Middle frontal gyrus (tissue), 1 donor: ENCODE measurements around the gene LCNL1.

Experiments used
- DNase-seq: peaks from one replicate; pipeline ENCODE4 v3.0.0-alpha.2; 2015; ENCODE audit warnings: low spot score; ENCODE audit errors: extremely low spot score

The LCNL1 gene

DNA sequence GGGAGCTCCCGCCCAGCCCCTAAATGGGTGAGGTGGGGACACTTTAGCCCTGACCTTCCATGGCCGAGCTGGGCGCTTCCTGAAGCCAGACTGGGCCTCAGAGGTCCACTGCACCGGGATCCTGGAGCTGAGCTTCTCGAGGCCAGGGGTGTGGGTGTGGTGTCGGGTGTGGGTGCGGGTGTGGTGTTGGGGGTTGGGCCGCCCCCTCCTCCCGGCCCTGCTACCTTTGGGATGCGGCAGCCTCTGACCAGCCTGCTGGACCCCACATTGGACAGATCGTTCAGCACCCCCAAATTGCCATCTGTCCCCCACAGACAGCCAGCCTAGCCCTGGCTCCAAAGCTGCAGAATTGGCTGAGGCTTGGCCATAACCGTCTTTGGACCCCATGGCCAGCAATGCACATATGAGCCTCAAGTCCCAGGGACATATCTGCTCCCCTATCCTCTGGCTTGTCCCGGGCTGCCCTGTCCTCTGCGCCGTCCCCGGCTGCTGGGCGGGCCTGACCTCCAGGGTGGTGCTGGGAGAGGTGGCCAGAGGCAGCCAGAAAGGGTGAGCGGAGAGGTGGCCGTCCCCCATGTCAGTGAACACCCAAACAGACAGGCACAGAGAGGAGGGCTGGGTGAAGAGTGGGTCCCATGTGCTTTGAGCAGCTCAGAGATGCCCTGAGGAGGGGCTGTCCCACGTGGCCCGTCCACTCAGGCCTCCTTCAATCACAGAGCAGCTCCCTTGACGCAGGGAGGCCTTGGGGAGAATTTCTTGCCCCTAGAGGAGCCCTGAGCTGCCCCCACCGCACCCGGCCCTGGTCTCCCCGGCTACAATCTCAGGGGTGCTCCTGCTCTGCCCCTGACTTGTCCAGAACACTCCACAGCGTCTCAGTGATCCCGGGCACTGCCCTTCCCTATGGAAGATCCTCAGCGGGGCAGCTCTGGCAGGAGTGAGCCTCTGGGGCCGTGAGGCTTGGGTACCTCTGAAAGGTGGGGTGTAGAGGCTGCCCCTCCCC is 8.9 kb upstream of the LCNL1 start:
- no peak for DNase-seq

DNA sequence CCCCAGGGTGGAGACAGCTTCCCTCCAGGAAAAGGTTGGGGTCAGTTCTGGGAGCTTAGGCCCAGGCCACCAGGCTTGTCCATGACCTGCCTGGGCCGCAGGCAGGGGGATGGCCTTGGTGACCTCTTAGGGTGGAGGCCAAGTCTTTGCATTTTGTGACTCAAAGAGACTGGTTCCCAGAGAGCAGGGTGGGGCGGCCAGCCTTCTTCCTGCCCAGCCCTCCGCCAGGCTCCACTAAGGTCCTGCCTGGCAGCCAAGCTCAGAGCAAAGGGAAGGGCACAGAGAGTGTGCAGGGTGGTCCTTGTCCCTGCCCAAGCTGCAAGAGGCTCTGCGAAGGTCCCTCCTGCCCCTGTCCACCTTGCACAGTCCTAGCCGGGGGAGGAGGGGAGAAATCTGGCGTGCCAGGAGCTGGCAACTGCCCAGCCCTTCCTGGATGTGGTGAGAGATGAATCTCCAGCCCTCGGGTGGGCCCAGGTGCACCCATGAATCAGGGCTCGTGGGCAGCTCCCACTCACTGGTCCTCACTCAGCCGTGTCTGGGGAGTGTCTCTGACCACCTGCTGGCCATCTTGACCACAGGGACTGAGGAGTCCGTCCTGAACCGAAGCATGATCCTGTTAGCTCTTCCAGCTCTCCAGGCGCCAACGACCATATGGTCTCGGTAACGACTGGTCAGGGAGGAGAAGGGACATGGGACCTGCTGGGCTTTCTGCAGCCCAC is 7.8 kb upstream of the LCNL1 start:
- DNase-seq = no peak

DNA sequence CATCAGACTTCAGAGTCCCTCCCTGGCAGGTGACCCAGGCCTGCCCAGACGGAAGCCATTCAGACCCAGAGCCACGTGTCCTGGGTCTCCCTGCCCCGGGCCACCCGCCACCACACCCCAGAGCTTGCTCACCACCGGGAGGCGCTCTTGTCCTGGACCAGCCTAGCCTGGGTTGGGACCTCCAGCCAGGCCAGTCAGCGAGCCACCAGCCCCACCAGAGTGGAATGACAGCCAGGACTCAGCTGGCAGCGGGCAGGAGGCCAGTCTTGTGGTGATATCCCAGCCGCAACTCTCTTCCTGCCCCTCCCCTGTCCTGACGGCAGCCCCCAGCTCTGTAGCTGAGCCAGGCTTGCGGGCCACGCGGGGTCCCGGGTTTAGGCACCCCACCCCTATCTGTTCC is 7.1 kb upstream of the LCNL1 start:
- DNase-seq = peak; percentile 55

DNA sequence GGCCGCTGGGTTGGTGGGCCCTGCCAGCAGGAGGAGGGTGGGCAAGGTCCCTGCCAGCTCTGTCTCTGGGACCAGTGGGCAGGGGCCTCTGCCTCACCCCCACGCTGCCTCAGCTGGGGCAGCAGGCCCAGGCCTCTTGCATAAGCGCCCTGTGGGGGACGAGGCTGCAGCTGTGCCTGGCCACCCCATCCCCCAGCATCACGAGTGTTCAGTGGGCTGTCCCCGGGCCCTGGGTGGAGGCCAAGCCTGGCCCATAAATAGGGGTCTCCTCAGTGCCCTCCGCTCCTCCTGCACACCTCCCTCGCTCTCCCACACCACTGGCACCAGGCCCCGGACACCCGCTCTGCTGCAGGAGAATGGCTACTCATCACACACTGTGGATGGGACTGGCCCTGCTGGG is 5.6 kb upstream of the LCNL1 start, which contains the start of gene PTGDS:
PTGDS (plus strand) TSS at position 282 of the 400 bp plus-strand sequence; CDS start at position 357, 75 bp downstream.
- DNase-seq = peak; percentile 86

DNA sequence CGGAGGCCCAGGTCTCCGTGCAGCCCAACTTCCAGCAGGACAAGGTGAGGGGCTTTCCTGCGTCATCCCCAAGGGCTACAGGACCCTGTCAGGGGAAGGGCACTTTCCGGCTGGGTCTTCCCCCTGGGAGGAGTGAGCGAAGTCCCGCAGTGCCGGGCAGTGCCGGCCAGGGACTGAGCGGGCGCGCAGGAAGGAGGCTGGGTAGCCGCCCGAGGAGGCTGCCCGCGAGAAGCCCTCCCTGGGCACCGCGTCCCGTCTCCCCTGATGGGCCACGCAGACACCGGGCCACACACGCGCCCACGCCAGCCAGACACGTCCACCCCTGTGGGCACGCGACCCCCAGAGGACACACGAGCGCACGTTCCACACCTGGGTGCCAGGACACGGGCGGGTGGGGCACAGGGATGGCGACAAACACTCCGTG is 5.1 kb upstream of the LCNL1 start:
- DNase-seq = no peak

DNA sequence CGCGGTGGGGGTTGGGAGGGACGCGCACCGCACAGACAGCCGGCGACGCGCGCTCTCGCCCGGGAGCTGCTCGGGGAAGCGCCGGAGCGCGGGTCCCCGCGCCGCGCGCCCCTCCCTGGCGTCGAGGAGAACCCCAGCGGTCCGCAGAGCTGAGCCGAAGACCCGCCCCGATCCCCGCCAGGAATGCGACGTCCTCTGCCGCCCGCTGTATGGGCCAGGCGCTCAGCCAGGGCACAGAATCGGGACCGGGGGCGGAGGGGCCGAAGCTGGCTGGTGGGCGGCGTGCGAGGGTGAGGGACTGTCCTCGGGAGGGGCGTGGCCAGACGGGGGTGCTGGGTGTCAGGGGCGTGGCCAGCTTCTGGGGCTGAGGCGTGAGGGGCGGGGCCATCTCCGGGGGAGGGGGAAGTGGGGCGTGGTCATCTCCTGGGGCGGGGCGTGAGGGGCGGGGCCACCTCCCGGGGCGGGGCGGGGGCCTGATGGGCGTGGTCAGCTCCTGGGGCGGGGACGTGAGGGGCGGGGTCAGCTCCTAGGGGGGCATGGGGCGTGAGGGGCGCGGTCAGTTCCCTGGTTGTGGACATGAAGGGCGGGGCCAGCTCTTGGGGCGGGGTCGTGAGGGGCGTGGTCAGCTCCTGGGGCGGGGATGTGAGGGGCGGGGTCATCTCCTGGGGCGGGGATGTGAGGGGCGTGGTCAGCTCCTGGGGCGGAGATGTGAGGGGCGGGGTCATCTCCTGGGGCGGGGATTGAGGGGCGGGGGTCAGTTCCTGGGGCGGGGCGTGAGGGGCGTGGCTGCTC is 4.5 kb upstream of the LCNL1 start:
- peak; percentile 77 for DNase-seq

DNA sequence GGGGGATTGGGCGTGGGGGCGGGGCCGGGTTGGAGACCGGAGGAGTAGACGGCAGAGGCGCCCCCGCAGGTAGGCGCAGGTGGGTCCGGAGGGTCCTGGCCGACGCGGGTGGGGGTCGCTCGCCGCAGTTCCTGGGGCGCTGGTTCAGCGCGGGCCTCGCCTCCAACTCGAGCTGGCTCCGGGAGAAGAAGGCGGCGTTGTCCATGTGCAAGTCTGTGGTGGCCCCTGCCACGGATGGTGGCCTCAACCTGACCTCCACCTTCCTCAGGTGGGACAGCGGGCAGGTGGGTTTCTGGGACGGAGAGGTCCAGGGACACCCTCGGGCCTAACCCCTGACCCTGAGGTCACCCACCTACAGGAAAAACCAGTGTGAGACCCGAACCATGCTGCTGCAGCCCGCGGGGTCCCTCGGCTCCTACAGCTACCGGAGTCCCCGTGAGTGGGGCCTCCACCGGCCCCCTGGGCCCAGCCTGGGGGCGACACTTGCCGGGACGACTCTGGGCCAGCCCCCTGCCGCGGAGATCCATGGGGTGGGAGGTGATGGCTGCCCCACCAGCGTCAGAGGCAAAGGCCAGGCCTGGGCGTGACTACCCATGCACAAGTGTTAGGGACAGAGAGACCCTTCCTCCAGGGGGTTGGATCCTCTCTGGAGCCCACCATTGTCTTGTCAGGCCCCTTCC is 3.8 kb upstream of the LCNL1 start:
- no peak for DNase-seq

DNA sequence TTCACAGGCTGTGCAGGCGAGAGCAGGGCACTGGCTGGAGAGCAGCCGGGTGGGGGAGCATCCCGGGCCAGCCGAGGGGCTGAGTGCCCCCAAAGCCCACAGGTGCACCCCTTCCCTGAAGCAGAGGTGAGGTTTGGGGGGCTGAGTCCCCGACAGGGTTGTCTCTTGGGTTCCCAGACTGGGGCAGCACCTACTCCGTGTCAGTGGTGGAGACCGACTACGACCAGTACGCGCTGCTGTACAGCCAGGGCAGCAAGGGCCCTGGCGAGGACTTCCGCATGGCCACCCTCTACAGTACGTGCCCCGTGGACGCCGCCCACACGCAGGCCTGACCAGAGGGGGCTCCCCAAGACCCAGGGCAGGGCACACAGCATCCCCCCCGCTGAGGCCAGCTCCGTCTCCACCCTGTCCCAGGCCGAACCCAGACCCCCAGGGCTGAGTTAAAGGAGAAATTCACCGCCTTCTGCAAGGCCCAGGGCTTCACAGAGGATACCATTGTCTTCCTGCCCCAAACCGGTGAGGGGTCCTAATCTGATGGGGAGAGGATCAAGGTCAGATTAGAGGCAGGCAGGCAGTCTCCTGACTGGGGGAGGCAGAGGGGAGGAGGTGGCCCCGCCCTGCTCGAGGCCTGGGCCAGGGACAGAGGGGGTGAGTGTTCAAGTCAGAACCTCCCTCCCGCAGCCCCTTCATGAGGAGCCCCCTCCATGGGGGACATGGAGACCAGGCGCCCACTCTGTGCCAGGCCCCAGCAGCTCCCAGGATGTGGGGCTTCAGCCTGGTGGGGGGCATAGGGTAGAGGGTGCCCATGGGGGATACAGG is 2.8 kb upstream of the LCNL1 start:
- no peak for DNase-seq

DNA sequence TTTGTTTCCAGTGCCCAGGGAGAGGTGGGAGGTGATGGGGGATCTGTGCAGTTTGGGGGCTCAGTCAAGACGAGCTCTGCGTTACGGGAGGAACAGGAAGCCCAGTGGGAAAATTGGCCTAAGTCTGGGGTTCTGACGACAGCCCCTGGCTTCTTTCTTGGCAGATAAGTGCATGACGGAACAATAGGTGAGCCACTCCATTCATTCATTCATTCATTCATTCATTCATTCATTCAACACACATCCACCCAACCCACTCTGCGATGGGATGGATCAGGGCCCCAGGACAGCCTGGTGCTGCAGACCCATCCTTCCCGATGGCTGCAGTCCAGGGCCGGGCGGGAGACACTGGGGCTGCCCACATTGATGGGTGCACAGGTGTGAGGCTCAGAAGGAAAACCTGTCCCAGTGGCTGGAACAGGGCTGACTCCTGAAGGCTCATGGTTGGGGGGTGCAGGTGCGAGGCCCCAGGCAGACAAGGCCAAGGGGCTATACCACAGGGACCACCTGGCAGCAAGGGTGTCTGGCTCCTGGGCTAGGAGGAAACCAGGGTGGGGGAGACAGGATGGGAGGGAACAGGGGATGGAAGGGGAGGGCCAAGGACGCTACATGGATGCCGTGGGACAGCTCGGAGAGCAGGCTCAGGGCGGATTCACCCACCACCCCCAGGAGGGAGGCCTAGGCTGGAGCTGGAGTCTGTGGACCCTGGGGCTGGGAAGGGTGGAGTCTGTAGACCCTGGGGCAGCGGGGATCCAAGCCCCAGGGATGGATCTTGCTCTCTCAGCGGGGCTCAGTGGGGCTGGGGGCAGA is 1.9 kb upstream of the LCNL1 start:
- DNase-seq = no peak

DNA sequence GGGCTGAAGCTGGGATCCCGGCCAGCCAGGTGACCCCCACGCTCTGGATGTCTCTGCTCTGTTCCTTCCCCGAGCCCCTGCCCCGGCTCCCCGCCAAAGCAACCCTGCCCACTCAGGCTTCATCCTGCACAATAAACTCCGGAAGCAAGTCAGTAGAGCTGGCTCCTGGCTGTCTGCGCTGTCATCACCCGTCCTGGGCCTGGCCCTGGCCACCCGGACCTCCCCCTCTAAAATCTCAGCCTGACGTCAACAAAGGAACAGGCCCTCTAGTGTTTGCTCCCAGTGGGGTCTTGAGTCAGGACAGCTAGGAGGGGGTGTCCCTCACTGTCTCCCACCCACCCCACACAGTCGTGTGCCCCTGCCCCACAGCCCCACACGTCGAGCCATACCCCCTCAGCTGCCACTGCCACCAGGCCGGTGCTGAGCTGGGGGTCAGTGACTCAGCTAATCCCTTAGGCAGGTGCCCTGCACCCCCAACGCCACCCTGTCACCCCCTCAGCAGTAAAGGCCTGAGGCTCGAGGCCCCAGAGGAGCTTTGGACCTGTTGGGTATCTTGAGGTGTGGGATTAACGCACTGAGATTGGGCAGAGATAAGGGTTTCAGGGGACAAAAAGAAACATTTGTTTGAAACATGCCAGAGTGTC is 1.1 kb upstream of the LCNL1 start:
- no peak for DNase-seq

DNA sequence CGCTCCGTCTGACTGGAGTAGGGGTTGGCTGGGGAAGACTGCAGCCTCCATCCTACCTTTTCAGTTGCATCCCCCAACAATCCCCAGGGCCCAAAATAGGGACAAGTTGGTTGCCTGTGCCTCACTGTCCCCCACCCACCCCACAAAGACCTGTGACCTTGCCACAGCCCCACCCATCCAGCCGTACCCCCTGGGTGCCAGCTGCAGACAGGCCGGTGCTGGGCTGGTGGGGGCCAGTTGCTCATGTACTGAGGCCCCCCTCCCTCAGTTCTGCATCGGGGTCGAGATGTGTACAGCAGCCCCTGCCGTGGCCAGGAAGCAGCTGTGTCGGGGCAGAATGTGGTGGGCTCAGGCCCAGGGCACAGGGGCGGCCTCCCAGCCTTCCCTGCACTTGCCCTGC is 374 bp downstream of the LCNL1 start:
- DNase-seq = no peak

DNA sequence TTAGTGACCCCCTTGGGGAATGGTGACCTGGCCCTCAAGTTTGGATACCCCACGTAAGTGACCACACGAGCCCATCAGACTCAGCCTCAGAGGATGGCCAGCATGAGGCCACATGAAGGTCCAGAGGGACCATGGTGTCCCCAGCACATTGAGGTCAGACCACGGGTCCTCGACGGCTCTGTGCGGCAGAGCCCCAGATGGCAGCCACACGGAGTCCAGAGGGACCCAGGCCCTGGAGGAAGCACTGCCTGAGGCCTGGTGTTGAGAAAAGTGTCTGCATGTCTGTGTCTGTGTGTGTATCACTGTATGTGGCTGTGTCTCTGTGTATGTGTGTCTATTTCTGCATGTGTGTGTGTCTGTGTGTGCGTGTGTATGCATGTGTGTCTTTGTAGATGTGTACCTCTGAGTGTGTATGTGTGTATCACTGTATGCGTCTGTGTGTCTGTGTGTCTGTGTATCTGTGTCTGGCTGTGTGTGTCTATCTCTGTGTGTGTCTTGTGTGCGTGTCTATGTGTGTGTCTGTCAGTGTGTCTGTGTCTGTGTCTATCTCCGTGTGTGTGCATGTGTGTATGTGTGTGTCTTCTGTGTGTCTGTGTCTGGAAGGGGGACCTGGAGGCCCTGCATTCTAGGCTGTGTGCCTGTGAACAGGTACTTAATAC is 992 bp downstream of the LCNL1 start:
- DNase-seq = no peak

DNA sequence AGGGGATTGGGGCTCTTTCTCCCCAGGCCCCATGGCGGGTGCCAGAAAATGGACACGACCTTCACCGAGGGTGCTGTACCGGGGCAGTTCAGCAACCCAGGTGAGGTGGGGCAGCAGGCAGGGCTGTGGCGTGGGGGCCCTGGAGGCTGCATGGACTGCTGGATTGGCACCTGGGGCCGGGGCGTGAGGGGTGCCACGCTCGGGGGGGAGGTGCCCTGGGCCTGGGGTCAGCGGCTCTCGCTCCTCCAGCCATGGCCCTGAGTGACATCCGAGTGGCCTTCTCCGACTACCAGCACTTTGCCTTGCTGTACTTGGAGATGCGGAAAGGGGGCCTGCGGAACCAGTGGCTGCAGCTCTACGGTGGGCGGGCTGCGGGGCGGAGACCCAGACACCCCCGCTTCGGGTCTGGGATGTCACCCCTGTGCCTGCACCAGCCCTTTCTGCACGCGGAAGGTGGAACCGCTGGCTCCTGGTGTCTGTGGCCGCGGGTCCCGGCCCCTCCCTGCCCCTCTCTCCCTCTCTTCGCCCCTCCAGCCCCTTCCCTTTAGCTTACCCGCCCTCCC is 1.8 kb downstream of the LCNL1 start:
- DNase-seq = no peak

DNA sequence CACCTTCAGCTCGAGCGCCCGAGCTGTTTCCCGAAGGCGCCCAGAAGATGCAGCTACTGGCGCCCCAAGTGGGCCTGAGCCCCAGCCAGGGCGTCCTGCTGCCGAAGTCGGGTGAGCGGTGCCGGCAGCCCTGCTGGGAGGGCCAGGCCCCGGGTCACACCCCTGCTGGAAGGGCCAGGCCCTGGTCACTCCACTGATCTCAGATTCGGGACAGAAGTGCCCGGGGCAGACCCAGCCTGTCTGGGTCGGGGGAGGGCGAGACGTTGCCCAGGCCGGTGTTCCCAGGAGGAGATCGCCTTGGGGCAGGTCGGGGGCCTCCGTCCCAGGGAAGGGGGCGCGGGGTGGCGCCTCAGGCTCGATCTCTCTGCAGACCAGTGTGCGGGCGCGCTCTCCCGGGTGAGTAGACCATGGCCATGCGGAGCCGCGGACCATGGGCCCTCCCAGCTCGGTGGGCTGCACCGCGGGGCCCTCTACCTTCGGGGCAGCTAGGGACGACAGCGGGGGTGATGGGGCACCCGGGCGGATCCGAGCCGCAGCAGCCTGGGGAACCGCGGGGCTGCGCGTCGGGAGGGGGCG is 2.3 kb downstream of the LCNL1 start:
- DNase-seq = no peak

DNA sequence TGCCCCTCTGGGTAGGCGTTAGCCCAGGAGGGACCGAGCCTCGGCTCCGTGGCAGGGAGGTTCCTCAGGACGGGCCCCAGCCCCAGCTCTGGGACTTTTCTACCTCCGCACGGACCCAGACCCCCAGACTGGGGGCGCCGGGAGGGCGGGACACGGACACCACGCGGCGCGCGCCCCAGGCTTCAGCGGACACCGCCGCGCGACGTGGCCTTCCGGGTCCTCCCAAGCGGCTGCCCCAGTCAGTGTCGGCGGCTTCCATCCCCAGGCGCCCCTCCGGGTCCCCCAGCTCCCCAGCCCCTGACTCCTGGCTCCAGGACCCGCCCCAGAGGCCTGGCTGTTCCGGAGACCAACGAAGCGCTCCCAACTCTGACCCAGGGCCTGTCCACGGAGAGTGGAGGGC is 3.1 kb downstream of the LCNL1 start:
- DNase-seq = no peak

DNA sequence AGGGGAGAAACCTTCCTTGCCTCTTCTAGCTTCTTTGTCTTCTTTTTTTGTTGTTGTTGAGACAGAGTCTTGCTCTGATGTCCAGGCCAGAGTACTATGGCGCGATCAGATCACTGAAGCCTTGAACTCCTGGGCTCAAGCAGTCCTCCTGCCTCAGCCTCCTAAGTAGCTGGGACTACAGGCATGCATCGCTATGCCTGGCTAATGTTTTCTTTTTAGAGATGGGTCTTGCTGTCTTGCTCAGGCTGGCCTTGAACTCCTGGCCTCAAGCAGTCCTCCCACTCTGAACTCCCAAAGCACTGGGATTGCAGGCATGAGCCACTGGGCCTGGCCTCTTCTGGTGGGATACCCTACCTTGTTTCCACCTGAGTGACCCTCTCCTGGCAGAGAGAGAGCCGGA is 6.1 kb downstream of the LCNL1 start:
- DNase-seq = no peak

DNA sequence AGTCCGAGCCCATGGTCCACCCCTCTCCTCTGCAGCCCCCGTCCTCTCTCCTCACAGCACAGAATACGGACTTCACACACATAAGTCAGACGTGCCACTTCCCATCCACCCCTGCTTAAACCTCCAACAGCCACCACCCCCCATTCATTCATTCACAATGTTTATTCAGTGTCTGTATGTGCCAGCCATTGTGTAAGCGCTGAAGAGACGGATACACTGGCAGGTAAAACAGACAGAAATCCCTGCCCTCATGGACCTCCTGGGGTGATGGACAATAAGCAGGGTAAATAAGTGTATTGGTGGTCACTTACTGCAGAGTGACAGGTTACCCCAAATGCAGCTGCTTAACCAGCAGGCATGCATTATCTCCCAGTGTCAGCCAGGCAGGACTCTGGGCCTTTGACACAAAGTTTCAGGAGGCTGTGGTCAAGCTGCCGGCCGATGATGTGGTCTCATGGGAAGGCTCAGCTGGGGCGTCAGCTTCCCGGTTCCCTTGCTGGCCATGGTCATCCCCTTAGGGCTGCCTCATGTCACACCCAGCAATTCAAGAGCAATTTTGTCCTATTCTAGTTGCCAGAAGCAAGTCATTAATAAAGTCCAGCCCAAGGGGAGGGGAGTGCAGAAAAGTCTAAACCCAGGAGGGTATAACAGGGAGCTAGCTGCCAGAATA is 7.6 kb downstream of the LCNL1 start:
- no peak for DNase-seq
